Calu3 (cell line): Measurements from ENCODE around the gene CDKN1B. TPM values are rescaled to one million over a fixed set of nuclear protein-coding genes. Genes with fewer than 3 reads are reported as not detected.

Experiments used
- BruUV-seq: library from RNA; stranded (reverse); fragments of 400-500 nt; replicated peaks from 2 replicates; lab custom pipeline; 2021; lab: Mats Ljungman, UMichigan
- CTCF ChIA-PET: fragments of 300-600 bp; sonication (Branson Sonifier 250); formaldehyde crosslinking; loops from one replicate; lab custom pipeline; 2022; ENCODE audit warnings: antibody characterized with exemption; lab: Charles Lee
- DNase-seq: peaks from one replicate; pipeline ENCODE4 v3.0.0; 2022
- H3K27ac Mint-ChIP-seq: one replicate; pipeline ENCODE4 v1.8.0; 2022; ENCODE audit warnings: mixed read lengths; ENCODE audit not compliant: unreplicated experiment
- H3K27me3 Mint-ChIP-seq: one replicate; pipeline ENCODE4 v1.8.0; 2022; ENCODE audit warnings: mixed read lengths; ENCODE audit not compliant: unreplicated experiment
- H3K36me3 Mint-ChIP-seq: one replicate; pipeline ENCODE4 v1.8.0; 2022; ENCODE audit warnings: mild to moderate bottlenecking, moderate library complexity, mixed read lengths; ENCODE audit not compliant: insufficient read depth, unreplicated experiment
- H3K4me1 Mint-ChIP-seq: one replicate; pipeline ENCODE4 v1.8.0; 2022; ENCODE audit warnings: mild to moderate bottlenecking, low read depth, mixed read lengths; ENCODE audit not compliant: unreplicated experiment
- H3K4me3 Mint-ChIP-seq: one replicate; pipeline ENCODE4 v1.8.0; 2022; ENCODE audit warnings: mild to moderate bottlenecking, low read depth, moderate library complexity, mixed read lengths; ENCODE audit not compliant: unreplicated experiment
- H3K9me3 Mint-ChIP-seq: one replicate; pipeline ENCODE4 v1.8.0; 2022; ENCODE audit warnings: low read depth, mixed read lengths; ENCODE audit not compliant: unreplicated experiment
- CTCF ChIP-seq: fragments of 200-600 bp; IDR thresholded peaks from one replicate; pipeline ENCODE4 v1.8.0; 2022; ENCODE audit warnings: antibody characterized with exemption; ENCODE audit not compliant: unreplicated experiment
- intact Hi-C: fragments of 100-400 bp; cut with micrococcal nuclease; formaldehyde crosslinking; loops from one replicate; pipeline ENCODE4 v1.10.0; 2022; ENCODE audit not compliant: unreplicated experiment
- total RNA-seq: library from RNA; stranded (reverse); gene quantifications from 2 replicates; pipeline ENCODE4 v1.2.3, GENCODE V29; 2022

Gene CDKN1B
- total RNA-seq, 1 experiment from 2014 or later, result 41.0 TPM

DNA sequence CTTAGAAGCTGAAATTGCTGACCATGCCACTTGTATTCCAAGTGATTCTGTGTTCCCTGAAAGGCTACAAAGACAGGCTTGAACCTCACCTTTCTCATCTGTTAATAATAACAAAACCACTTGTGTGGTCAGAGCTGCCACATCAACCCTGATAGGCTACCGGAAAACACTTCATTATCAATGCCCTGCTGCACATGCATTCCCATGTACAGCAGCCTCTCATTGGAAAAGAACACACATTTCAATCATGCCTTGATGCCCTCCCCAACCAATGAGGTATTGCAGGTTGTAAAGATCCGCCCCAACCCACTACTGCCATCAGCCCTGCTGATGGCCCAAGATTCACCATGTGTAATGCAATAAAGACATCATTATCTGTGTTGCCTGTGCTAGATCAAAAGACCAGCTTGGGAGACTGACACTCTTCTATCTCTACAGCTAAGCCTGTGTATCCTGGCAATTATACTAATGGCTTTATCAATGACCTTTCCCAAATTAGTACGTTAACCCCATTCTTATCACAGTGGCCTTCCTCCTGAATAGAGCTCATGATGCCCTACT is 24.0 kb upstream of the CDKN1B start:
- H3K27ac Mint-ChIP-seq, result no peak overlapping the region
- H3K4me1 Mint-ChIP-seq, result peaks cover 63% of the 10 kb centered on the region
- H3K27me3 Mint-ChIP-seq, result no peaks in the 10 kb centered on the region
- intact Hi-C loops, result no loop called here
- CTCF ChIA-PET, result no interaction called here
- BruUV-seq, result no TSS peak
- no peak overlapping the region for H3K4me3 Mint-ChIP-seq
- peaks cover 19% of the 10 kb centered on the region for H3K36me3 Mint-ChIP-seq
- TF ChIP-seq CTCF, result no peak
- DNase-seq, result no peak
- no peaks in the 10 kb centered on the region for H3K9me3 Mint-ChIP-seq

GRCh38 chr12:12696562-12697383 is 20.4 kb upstream of the CDKN1B start:
- Mint-ChIP-seq H3K4me3 (peak overlapping the region; percentile 73), H3K27ac (peak overlapping the region; percentile 79), H3K9me3 (no peaks in the 10 kb centered on the region), H3K4me1 (peaks cover 29% of the 10 kb centered on the region), H3K36me3 (peaks cover 19% of the 10 kb centered on the region), H3K27me3 (no peaks in the 10 kb centered on the region)
- no peak for TF ChIP-seq CTCF
- peak; percentile 85 for DNase-seq
- intact Hi-C loops, result no loop called here
- CTCF ChIA-PET, result interaction anchor here (0.5 to 1.0 kb wide), 4 partner anchors 25 to 358 kb away, joined by 3 to 8 read pairs (median 5); no protein-coding TSS in a partner anchor
- TSS peak; percentile 96 for BruUV-seq

GRCh38 chr12:12699345-12699744 is 17.8 kb upstream of the CDKN1B start:
- CTCF ChIA-PET, result no interaction called here
- no peaks in the 10 kb centered on the region for H3K9me3 Mint-ChIP-seq
- peaks cover 35% of the 10 kb centered on the region for H3K4me1 Mint-ChIP-seq
- intact Hi-C loops, result no loop called here
- DNase-seq, result no peak
- no TSS peak for BruUV-seq
- no peaks in the 10 kb centered on the region for H3K27me3 Mint-ChIP-seq
- no peak overlapping the region for H3K4me3 Mint-ChIP-seq
- H3K27ac Mint-ChIP-seq, result no peak overlapping the region
- H3K36me3 Mint-ChIP-seq, result peaks cover 19% of the 10 kb centered on the region
- no peak for TF ChIP-seq CTCF

GRCh38 chr12:12700254-12700653 is 16.9 kb upstream of the CDKN1B start:
- Mint-ChIP-seq H3K36me3 (peaks cover 19% of the 10 kb centered on the region), H3K27me3 (no peaks in the 10 kb centered on the region), H3K9me3 (no peaks in the 10 kb centered on the region), H3K27ac (no peak overlapping the region), H3K4me3 (no peak overlapping the region), H3K4me1 (peaks cover 38% of the 10 kb centered on the region)
- intact Hi-C loops, result loop anchor here (5.0 kb wide), 2 partner anchors 43 to 618 kb away; no protein-coding TSS in a partner anchor
- TF ChIP-seq CTCF, result no peak
- no peak for DNase-seq
- BruUV-seq, result no TSS peak
- CTCF ChIA-PET, result no interaction called here
